Activated naive CD4-positive, alpha-beta T cell treated with anti-CD3 and anti-CD28 coated beads, Interleukin-2, amount 10 ng/mL, durations not matched to agents 7 days and 5 days (primary cell): ENCODE results near the gene GIPR.
"Not testable (repeated sequence)": the region's sequence is repeated elsewhere in the genome, so short reads cannot be mapped to it uniquely, and the experiment has no call there.

ENCODE experiments used
- CTCF ChIA-PET: fragments of 350-600 bp; sonication (Branson Sonifier 250); formaldehyde crosslinking; loops from one replicate; lab custom pipeline; 2021; ENCODE audit warnings: antibody characterized with exemption; lab: Charles Lee
- DNase-seq: peaks from one replicate; pipeline ENCODE4 v3.0.0-alpha.2; 2020
- H3K27ac Mint-ChIP-seq: one replicate; pipeline ENCODE4 v1.8.0; 2021; ENCODE audit warnings: mild to moderate bottlenecking, moderate library complexity, mixed read lengths
- H3K27me3 Mint-ChIP-seq: one replicate; pipeline ENCODE4 v1.8.0; 2021; ENCODE audit warnings: mild to moderate bottlenecking, mixed read lengths
- H3K36me3 Mint-ChIP-seq: one replicate; pipeline ENCODE4 v1.8.0; 2021; ENCODE audit warnings: mixed read lengths
- H3K4me1 Mint-ChIP-seq: one replicate; pipeline ENCODE4 v1.8.0; 2021; ENCODE audit warnings: mixed read lengths
- H3K4me3 Mint-ChIP-seq: one replicate; pipeline ENCODE4 v1.8.0; 2021; ENCODE audit warnings: mild to moderate bottlenecking, moderate library complexity, mixed read lengths
- H3K9me3 Mint-ChIP-seq: one replicate; pipeline ENCODE4 v1.8.0; 2021; ENCODE audit warnings: mixed read lengths

The GIPR gene

DNA sequence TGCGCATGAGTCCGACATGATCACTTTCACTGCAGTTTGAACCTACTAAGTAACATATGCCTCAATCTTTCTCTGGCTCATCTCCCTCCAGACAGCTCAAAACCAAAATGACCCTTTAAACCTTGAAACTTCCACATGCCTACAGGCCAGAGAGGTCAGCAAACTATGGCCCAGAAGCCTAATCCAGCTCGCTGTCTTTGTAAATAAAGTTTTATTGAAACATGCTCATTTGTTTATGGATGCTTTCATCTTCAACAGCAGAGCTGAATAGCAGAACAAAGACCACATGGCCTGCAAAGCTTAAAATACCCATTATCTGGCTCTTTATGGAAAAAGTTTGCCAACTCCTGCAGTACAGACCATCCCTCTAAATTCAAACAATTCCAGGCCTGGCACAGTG is 47.1 kb downstream of the GIPR start:
- Mint-ChIP-seq H3K9me3 (no peaks in the 10 kb centered on the region), H3K4me1 (peaks cover 39% of the 10 kb centered on the region), H3K27ac (no peak overlapping the region), H3K36me3 (peaks cover 30% of the 10 kb centered on the region), H3K4me3 (no peak overlapping the region), H3K27me3 (no peaks in the 10 kb centered on the region)
- CTCF ChIA-PET = interaction anchor here (1.5 to 1.7 kb wide), 2 partner anchors 23 to 64 kb away, joined by 4 to 5 read pairs; partner anchors contain the start of gene QPCTL
- no peak for DNase-seq

DNA sequence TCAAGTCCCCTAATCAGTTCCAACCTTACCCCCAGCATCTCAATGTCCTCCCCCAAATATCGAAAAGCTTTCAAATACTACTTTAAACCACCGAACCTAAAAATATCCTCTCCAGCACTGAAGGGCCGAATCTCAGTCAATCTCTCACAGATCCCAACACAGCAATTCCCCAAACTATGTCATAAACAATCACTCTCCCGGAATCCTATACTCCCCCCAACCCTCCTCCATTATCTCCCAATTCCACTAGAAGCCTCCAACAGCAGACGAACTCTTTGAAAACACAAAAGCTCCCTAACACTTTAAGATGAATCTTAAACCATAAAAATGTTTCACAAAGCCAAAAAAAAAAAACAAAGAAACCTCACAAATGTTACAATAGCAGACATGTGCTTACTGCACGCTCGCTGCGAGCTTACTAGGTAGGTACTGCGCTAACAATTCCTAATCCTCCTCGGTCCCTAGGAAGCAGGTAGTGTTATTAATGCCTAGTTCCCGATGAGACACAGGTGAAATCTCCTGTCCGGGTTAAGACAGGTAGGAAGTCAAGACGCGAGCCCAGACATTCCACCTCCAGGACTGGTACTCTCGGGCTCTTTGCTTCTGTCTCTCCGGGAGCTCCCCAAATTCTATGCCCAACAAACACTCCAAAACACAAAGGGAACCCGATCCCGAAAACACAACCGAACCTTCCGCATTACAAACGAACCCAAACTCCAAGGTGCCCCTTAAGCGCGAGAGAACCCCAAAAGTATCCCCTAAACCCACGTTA is 48.5 kb downstream of the GIPR start:
- Mint-ChIP-seq H3K4me3 (peak overlapping the region; percentile 89), H3K27ac (peak overlapping the region; percentile 85), H3K36me3 (peaks cover 28% of the 10 kb centered on the region), H3K27me3 (no peaks in the 10 kb centered on the region), H3K4me1 (peaks cover 38% of the 10 kb centered on the region), H3K9me3 (no peaks in the 10 kb centered on the region)
- no peak for DNase-seq
- CTCF ChIA-PET = interaction anchor here (0.6 to 1.9 kb wide), 7 partner anchors 10 to 539 kb away, joined by 3 to 7 read pairs (median 4); partner anchors contain the start of genes QPCTL and SIX5

DNA sequence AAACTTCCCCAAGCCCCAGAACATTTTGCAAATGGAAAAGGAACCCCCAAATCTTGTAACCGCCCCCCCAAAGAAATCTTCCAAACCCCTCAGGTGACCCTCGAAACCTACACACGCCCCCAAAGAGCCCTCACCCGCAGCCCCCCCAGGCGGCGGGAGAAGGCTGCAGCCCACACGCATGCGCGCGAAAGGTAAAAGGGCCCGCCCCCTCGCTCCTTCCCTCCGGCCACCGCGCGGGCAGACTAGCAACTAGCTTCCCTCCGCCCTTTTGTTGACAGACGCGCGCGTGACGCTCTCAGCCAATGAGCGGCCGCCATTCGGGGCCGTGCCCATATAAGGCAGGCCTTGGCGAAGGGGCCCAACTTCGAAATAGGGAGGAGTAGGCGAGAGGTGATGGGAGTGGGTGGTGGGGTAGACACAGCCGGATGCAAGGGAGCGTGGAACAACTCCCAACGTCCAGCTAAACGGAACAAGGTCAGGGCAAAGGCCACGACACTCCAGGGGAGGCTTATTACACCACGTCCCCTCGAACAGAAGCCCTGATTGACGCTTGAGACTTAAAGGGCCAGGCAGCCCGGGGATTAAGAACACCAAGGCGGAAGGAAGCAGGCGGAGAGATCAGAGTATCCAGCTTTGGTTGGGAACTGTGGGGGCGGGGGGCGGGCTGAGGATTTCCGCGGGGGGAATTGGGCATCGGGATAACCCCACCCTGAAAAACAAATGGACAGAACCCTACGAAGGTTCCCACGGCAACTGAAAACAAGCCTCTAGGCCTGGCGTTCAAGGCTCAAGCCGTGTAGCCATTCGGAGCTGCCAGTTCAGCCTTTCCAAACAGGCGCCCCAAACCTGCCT is 49.3 kb downstream of the GIPR start:
- peak overlapping the region; percentile 85 for H3K27ac Mint-ChIP-seq
- CTCF ChIA-PET = interaction anchor here (0.6 to 1.9 kb wide), 7 partner anchors 22 to 540 kb away, joined by 3 to 7 read pairs (median 3); partner anchors contain the start of genes QPCTL and SIX5
- H3K4me3 Mint-ChIP-seq = peak overlapping the region; percentile 89
- H3K27me3 Mint-ChIP-seq = no peaks in the 10 kb centered on the region
- DNase-seq = peak; percentile 99
- no peaks in the 10 kb centered on the region for H3K9me3 Mint-ChIP-seq
- H3K36me3 Mint-ChIP-seq = peaks cover 30% of the 10 kb centered on the region
- H3K4me1 Mint-ChIP-seq = peaks cover 38% of the 10 kb centered on the region

DNA sequence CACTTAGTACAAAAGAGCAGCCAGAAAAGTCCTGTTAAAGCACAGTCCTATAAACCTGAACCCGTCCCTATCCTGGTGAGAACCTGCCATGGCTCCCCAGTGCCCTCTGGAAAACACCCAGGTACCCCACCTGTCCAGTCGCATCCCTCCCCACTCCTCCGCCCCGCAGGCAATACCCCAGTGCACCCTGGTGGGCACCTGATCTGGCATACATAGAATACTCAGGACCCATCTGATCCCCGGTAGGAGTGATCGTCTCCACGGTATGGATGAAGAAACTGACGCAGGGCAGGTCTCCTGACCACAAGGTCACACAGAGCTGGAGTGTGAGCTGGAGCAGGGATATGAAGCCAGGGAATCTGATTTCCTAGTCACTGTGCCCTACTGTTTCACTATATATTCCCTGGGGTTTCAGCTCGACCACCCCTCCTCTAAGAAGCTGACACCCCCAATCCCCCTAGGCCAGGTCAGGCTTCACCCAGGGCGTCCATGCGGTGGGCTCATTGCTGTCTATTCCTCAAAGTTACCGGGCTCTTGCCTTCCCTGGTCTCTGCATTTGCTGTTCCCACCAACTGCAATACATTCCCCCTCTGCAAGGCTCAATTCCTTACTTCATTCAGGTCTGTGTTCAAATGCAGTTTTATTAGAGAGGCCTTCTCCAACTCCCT is 50.1 kb downstream of the GIPR start:
- no peak for DNase-seq
- Mint-ChIP-seq H3K36me3 (peaks cover 30% of the 10 kb centered on the region), H3K4me3 (peak overlapping the region; percentile 89), H3K27me3 (no peaks in the 10 kb centered on the region), H3K4me1 (peaks cover 38% of the 10 kb centered on the region), H3K27ac (peak overlapping the region; percentile 85), H3K9me3 (no peaks in the 10 kb centered on the region)
- CTCF ChIA-PET = interaction anchor here (0.9 to 1.4 kb wide), 2 partner anchors 51 to 82 kb away, joined by 3 to 6 read pairs; partner anchors contain the start of gene SIX5

DNA sequence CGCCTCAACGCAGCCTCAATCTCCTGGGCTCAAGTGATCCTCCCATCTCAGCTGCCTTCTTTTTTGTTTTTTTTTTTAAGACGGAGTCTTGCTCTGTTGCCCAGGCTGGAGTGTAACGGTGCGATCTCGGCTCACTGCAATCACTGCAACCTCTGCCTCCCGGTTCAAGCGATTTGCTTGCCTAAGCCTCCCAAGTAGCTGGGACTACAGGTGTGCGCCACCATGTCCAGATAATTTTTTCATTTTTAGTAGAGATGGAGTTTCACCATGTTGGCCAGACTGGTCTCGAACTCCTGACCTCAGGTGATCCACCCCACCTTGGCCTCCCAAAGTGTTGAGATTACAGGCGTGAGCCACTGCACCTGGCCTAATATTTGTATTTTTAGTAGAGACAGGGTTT is 52.0 kb downstream of the GIPR start:
- H3K9me3 Mint-ChIP-seq, CTCF ChIA-PET, H3K27ac Mint-ChIP-seq, DNase-seq, H3K27me3 Mint-ChIP-seq, H3K4me3 Mint-ChIP-seq: not testable (repeated sequence)
- Mint-ChIP-seq H3K4me1 (peaks cover 39% of the 10 kb centered on the region), H3K36me3 (peaks cover 32% of the 10 kb centered on the region)

DNA sequence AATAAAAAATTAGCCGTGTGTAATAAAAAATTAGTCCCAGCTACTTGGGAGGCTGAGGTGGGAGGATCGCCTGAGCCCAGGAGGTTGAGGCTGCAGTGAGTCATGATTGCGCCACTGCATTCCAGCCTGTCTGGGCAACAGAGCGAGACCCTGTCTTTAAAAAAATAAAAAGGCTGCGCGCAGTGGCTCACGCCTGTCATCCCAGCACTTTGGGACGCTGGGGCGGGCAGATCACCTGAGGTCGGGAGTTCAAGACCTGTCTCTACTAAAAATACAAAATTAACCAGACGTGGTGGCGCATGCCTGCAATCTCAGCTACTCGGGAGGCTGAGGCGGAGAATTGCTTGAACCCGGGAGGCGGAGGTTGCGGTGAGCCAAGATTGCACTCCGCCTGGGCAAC is 60.7 kb downstream of the GIPR start:
- H3K4me3 Mint-ChIP-seq, H3K36me3 Mint-ChIP-seq, CTCF ChIA-PET, H3K9me3 Mint-ChIP-seq, H3K27me3 Mint-ChIP-seq, DNase-seq, H3K27ac Mint-ChIP-seq: not testable (repeated sequence)
- peaks cover 34% of the 10 kb centered on the region for H3K4me1 Mint-ChIP-seq

DNA sequence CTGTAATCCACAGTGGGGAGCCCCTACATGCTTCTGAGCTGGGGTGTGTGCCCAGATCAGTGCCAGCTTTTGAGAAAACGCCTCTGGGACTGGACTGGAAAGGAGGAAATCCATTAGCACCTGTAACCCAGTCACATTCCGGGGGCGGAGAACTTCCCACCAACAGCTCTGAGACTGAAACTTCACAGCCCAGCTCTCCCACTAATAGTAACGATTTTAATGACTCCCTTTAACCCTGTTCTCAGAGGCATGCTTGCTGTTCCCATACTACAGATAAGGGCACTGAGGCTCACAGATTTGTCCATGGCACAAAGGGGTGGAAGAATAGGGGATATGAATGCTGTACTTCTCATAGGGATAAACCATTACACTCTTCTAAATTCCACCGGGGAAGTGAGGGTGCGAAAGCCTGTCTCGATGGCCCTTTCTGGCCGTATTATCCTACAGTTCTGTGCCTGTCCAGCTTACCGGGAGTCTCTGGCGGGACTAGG is 61.8 kb downstream of the GIPR start:
- CTCF ChIA-PET = interaction anchor here (2.0 kb wide), 1 partner anchor 36 kb away, joined by 4 read pairs; no protein-coding TSS in a partner anchor
- peak overlapping the region; percentile 93 for H3K4me3 Mint-ChIP-seq
- H3K9me3 Mint-ChIP-seq = no peaks in the 10 kb centered on the region
- peak overlapping the region; percentile 82 for H3K27ac Mint-ChIP-seq
- peaks cover 31% of the 10 kb centered on the region for H3K4me1 Mint-ChIP-seq
- H3K36me3 Mint-ChIP-seq = peaks cover 2% of the 10 kb centered on the region
- no peaks in the 10 kb centered on the region for H3K27me3 Mint-ChIP-seq
- DNase-seq = no peak

DNA sequence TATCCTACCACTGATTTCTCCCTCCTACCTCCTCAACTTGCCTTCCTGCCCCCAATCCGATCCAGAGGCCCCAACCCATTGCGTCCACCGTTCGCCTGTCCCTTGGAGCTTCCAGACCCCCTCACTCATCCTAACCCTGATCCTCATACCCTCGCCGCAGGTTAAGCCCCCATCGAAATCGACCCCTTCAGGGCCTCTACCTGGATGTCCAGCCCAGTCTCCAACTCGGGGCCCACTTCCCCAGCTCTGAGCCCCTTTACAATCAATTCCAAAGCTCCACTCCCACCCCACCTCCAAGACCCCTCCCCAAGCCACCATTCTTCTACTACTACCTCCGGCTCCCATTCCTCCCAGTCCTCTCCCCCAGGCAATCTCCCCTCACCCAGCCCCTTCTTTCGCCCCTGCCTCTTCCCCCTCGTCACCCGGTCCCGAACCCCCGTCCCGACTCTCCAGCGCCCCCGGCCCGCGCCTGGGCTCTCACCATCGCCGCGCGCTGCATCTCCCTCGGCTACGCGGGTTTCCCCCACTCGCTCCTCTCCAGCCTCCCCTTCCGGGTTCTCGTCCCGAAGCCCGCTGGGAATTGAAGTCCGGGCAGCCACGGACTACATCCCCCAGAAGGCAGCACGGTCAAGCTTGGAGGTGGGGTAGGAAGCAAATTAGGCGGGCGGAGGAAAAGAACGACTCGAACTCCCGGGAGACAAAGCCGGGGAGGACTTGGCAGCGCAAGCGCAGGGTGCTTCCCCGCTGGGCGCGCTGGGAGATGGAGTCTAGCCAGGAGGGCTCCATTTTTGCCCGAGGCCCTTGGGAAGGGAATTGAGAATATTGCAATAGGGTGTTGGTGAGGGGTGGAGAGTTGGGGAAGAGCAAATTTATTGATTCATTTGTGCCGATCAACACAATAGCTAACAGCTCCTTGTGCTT is 62.6 kb downstream of the GIPR start, which contains the start of gene FBXO46:
Gene FBXO46 (minus strand): TSS at position 529 of the 921 bp plus-strand sequence. CDS start 17,401 bp downstream, outside the sequence.
- peak; percentile 98 for DNase-seq
- Mint-ChIP-seq H3K4me1 (peaks cover 31% of the 10 kb centered on the region), H3K27ac (peak within 1 kb of the TSS; percentile 82), H3K9me3 (no peaks in the 10 kb centered on the region), H3K27me3 (no peaks in the 10 kb centered on the region), H3K36me3 (peaks cover 2% of the 10 kb centered on the region), H3K4me3 (peak within 1 kb of the TSS; percentile 93)
- CTCF ChIA-PET = interaction anchor here (1.1 to 2.0 kb wide), 2 partner anchors 37 to 39 kb away, joined by 4 to 6 read pairs; partner anchors contain the start of gene SIX5
